HG02759 (cell line): ENCODE measurements around the gene AGAP2.
"Not testable (repeated sequence)": the region's sequence is repeated elsewhere in the genome, so short reads cannot be mapped to it uniquely, and the experiment has no call there.

Experiments used
- ATAC-seq: cut with Tn5 transposase; IDR thresholded peaks from one replicate; pipeline ENCODE4 v1.9.1; 2021; ENCODE audit warnings: mild to moderate bottlenecking, moderate library complexity; ENCODE audit not compliant: unreplicated experiment

Gene AGAP2

GRCh38 chr12:57707250-57707649 lies 31.3 kb downstream of the AGAP2 start:
- no peak for ATAC-seq

- no peak for ATAC-seq
These were observed 38.2 kb downstream of the AGAP2 start for GRCh38 chr12:57700317-57700716.

GRCh38 chr12:57698414-57698813 lies 40.1 kb downstream of the AGAP2 start:
- no peak for ATAC-seq

- no peak for ATAC-seq
These were observed 41.5 kb downstream of the AGAP2 start for GRCh38 chr12:57697076-57697475.

- no peak for ATAC-seq
These were observed 42.6 kb downstream of the AGAP2 start for GRCh38 chr12:57695770-57696432.

GRCh38 chr12:57694459-57695019 lies 44.0 kb downstream of the AGAP2 start:
- ATAC-seq = no peak

GRCh38 chr12:57693659-57694458 lies 44.7 kb downstream of the AGAP2 start, which contains the start of gene OS9:
Gene OS9, plus strand, starts transcription at chr12:57694132. Its CDS starts 30 bp downstream, at chr12:57694162.
- peak; percentile 96 for ATAC-seq

GRCh38 chr12:57693317-57693658 lies 45.3 kb downstream of the AGAP2 start:
- ATAC-seq = no peak

GRCh38 chr12:57692500-57692899 lies 46.0 kb downstream of the AGAP2 start:
- no peak for ATAC-seq

GRCh38 chr12:57688931-57689330 lies 49.6 kb downstream of the AGAP2 start:
- ATAC-seq = no peak

- ATAC-seq = no peak
These were observed 50.7 kb downstream of the AGAP2 start for GRCh38 chr12:57687862-57688261.

- ATAC-seq = no peak
These were observed 58.8 kb downstream of the AGAP2 start for GRCh38 chr12:57679697-57680096.

- ATAC-seq = not testable (repeated sequence)
These were observed 60.6 kb downstream of the AGAP2 start for GRCh38 chr12:57677947-57678346.

GRCh38 chr12:57674691-57675090 lies 63.9 kb downstream of the AGAP2 start:
- ATAC-seq = no peak
